Measurements from ENCODE around the gene TMOD2.

TMOD2 gene

GRCh38 chr15:51750792-51751696, at the start of gene TMOD2:
TSS of gene TMOD2 (plus strand) at chr15:51751597. CDS start at chr15:51766442, 14,845 bp downstream.
- peak; percentile 26 for DNase-seq

GRCh38 chr15:51702710-51703109, 48.7 kb upstream of the TMOD2 start:
- no peak for DNase-seq

- no peak for DNase-seq
Observed at GRCh38 chr15:51706291-51706690, 45.1 kb upstream of the TMOD2 start.

- no peak for DNase-seq
Observed at GRCh38 chr15:51706926-51707608, 44.3 kb upstream of the TMOD2 start.

GRCh38 chr15:51708013-51708412, 43.4 kb upstream of the TMOD2 start:
- no peak for DNase-seq

- no peak for DNase-seq
Observed at GRCh38 chr15:51709031-51709430, 42.4 kb upstream of the TMOD2 start.

GRCh38 chr15:51714162-51714561, 37.2 kb upstream of the TMOD2 start:
- DNase-seq: no peak

- DNase-seq: no peak
Observed at GRCh38 chr15:51714911-51715310, 36.5 kb upstream of the TMOD2 start.

GRCh38 chr15:51718219-51718618, 33.2 kb upstream of the TMOD2 start:
- DNase-seq: no peak

GRCh38 chr15:51718746-51719145, 32.7 kb upstream of the TMOD2 start:
- DNase-seq: no peak

- no peak for DNase-seq
Observed at GRCh38 chr15:51720201-51720995, 31.0 kb upstream of the TMOD2 start.

- DNase-seq: no peak
Observed at GRCh38 chr15:51721199-51721960, 30.0 kb upstream of the TMOD2 start.

GRCh38 chr15:51724199-51724598, 27.2 kb upstream of the TMOD2 start:
- DNase-seq: no peak

- DNase-seq: no peak
Observed at GRCh38 chr15:51724673-51725072, 26.7 kb upstream of the TMOD2 start.

- DNase-seq: peak; percentile 27
Observed at GRCh38 chr15:51726302-51727073, 24.9 kb upstream of the TMOD2 start.

- peak; percentile 8 for DNase-seq
Observed at GRCh38 chr15:51727141-51727897, 24.1 kb upstream of the TMOD2 start.

- peak; percentile 2 for DNase-seq
Observed at GRCh38 chr15:51731549-51732267, 19.7 kb upstream of the TMOD2 start.

GRCh38 chr15:51732646-51733045, 18.8 kb upstream of the TMOD2 start:
- no peak for DNase-seq

GRCh38 chr15:51735228-51736010, 16.0 kb upstream of the TMOD2 start:
- peak; percentile 26 for DNase-seq
